Measurements from ENCODE around the gene GPR180. TPM values are rescaled to one million over a fixed set of nuclear protein-coding genes. Genes with fewer than 3 reads are reported as not detected.

GPR180 gene
- total and polyA plus RNA-seq, 2 of the 13 experiments (the other 11 are each of a cell fraction or from before 2014, with no cell fraction given): not detected

DNA sequence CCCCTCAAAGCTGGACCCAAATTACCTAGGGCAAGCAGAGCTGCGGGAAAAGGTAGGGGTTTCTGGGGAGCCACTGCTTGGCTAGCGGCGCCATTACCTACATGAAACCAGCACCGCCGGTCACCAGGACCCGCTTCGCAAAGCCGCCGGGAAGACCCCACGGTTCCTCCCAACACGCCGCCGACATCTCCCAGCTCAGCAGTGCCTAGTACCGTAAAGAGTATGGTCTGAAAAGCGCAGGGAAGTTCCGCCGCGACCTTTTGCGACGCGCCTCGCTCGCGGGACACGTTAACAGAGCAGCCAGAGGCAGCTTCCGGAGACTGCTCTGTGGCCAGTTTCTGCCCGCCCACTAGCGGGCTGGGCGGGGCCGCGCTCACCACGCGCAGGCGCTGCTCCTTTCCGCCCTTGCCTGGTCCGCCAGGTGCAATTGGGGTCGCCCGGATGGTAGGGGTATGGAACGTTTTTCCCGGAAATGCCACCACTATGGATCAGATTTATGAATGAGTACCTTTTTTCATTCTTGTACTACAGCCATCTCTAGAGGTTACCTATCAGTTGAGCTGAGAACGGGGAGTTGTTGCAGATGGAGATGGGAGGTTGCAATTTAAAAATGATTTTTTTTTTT is 5.6 kb upstream of the GPR180 start, which contains the start of gene TGDS (continued):
- TF ChIP-seq ZNF350 (CRISPR knock-in tag; IDR thresholded peaks at IDR 0.05; ENCODE audit: borderline replicate concordance, low read depth) (peak; percentile 49; the same call in 1 of the 2 replicates), GABPB1 (CRISPR knock-in tag; IDR thresholded peaks at IDR 0.05) (peak; percentile 93), ZNF329 (CRISPR knock-in tag; IDR thresholded peaks at IDR 0.05; ENCODE audit: low read depth) (peak; percentile 29; the same call in 1 of the 2 replicates), RARA (CRISPR knock-in tag; IDR thresholded peaks at IDR 0.05) (no peak; the same call in 1 of the 2 replicates), SMAD1 (CRISPR knock-in tag; IDR thresholded peaks at IDR 0.05; ENCODE audit: borderline replicate concordance, low read depth) (no peak), KDM2A (CRISPR knock-in tag; IDR thresholded peaks at IDR 0.05; ENCODE audit: borderline replicate concordance, low read depth) (peak; percentile 95), ZNF430 (CRISPR knock-in tag; IDR thresholded peaks at IDR 0.05) (peak; percentile 62; the same call in 1 of the 2 replicates), THAP11 (CRISPR knock-in tag; IDR thresholded peaks at IDR 0.05) (peak; percentile 85), ZNF788 (CRISPR knock-in tag; IDR thresholded peaks at IDR 0.05; ENCODE audit: borderline replicate concordance) (peak; percentile 46; the same call in 1 of the 2 replicates), SP4 (CRISPR knock-in tag; IDR thresholded peaks at IDR 0.05) (peak; percentile 33; the same call in 1 of the 2 replicates), CBFB (CRISPR knock-in tag; IDR thresholded peaks at IDR 0.05) (peak; percentile 24; the same call in 1 of the 2 replicates), GLI4 (CRISPR knock-in tag; IDR thresholded peaks at IDR 0.05; ENCODE audit: borderline replicate concordance) (peak; percentile 88; the same call in 1 of the 2 replicates)
- TF ChIP-seq, protein P1, sequence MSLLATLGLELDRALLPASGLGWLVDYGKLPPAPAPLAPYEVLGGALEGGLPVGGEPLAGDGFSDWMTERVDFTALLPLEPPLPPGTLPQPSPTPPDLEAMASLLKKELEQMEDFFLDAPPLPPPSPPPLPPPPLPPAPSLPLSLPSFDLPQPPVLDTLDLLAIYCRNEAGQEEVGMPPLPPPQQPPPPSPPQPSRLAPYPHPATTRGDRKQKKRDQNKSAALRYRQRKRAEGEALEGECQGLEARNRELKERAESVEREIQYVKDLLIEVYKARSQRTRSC (CRISPR knock-in tag; IDR thresholded peaks at IDR 0.05; ENCODE audit: low read depth): 0 out of 2 replicates have a peak, but pooled peaks have one; percentile 37
- TF ChIP-seq, protein P2, sequence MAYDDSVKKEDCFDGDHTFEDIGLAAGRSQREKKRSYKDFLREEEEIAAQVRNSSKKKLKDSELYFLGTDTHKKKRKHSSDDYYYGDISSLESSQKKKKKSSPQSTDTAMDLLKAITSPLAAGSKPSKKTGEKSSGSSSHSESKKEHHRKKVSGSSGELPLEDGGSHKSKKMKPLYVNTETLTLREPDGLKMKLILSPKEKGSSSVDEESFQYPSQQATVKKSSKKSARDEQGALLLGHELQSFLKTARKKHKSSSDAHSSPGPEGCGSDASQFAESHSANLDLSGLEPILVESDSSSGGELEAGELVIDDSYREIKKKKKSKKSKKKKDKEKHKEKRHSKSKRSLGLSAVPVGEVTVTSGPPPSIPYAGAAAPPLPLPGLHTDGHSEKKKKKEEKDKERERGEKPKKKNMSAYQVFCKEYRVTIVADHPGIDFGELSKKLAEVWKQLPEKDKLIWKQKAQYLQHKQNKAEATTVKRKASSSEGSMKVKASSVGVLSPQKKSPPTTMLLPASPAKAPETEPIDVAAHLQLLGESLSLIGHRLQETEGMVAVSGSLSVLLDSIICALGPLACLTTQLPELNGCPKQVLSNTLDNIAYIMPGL (CRISPR knock-in tag; IDR thresholded peaks at IDR 0.05; ENCODE audit: borderline replicate concordance in 1 of 2, low read depth in 1 of 2): peak; percentile 81 to 89; a peak in 3 of 4 replicates
- TF ChIP-seq, protein P3, sequence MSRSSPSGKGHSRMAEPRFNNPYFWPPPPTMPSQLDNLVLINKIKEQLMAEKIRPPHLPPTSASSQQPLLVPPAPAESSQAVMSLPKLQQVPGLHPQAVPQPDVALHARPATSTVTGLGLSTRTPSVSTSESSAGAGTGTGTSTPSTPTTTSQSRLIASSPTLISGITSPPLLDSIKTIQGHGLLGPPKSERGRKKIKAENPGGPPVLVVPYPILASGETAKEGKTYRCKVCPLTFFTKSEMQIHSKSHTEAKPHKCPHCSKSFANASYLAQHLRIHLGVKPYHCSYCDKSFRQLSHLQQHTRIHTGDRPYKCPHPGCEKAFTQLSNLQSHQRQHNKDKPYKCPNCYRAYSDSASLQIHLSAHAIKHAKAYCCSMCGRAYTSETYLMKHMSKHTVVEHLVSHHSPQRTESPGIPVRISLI (CRISPR knock-in tag; IDR thresholded peaks at IDR 0.05; ENCODE audit: borderline replicate concordance): peak; percentile 21; the same call in 1 of the 2 replicates
- TF ChIP-seq, protein P4, sequence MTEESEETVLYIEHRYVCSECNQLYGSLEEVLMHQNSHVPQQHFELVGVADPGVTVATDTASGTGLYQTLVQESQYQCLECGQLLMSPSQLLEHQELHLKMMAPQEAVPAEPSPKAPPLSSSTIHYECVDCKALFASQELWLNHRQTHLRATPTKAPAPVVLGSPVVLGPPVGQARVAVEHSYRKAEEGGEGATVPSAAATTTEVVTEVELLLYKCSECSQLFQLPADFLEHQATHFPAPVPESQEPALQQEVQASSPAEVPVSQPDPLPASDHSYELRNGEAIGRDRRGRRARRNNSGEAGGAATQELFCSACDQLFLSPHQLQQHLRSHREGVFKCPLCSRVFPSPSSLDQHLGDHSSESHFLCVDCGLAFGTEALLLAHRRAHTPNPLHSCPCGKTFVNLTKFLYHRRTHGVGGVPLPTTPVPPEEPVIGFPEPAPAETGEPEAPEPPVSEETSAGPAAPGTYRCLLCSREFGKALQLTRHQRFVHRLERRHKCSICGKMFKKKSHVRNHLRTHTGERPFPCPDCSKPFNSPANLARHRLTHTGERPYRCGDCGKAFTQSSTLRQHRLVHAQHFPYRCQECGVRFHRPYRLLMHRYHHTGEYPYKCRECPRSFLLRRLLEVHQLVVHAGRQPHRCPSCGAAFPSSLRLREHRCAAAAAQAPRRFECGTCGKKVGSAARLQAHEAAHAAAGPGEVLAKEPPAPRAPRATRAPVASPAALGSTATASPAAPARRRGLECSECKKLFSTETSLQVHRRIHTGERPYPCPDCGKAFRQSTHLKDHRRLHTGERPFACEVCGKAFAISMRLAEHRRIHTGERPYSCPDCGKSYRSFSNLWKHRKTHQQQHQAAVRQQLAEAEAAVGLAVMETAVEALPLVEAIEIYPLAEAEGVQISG (CRISPR knock-in tag; IDR thresholded peaks at IDR 0.05): peak; percentile 74; the same call in 1 of the 2 replicates
- TF ChIP-seq, protein P5, sequence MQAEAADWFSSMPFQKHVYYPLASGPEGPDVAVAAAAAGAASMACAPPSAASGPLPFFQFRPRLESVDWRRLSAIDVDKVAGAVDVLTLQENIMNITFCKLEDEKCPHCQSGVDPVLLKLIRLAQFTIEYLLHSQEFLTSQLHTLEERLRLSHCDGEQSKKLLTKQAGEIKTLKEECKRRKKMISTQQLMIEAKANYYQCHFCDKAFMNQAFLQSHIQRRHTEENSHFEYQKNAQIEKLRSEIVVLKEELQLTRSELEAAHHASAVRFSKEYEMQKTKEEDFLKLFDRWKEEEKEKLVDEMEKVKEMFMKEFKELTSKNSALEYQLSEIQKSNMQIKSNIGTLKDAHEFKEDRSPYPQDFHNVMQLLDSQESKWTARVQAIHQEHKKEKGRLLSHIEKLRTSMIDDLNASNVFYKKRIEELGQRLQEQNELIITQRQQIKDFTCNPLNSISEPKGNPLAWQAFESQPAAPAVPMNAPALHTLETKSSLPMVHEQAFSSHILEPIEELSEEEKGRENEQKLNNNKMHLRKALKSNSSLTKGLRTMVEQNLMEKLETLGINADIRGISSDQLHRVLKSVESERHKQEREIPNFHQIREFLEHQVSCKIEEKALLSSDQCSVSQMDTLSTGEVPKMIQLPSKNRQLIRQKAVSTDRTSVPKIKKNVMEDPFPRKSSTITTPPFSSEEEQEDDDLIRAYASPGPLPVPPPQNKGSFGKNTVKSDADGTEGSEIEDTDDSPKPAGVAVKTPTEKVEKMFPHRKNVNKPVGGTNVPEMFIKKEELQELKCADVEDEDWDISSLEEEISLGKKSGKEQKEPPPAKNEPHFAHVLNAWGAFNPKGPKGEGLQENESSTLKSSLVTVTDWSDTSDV (CRISPR knock-in tag; IDR thresholded peaks at IDR 0.05): no peak
